Measurements from ENCODE around the gene USP48.

- no peak for TF ChIP-seq CTCF (IDR thresholded peaks at IDR 0.05; ENCODE audit: insufficient read depth, low read length, poor library complexity, severe bottlenecking)
- no peak for TF ChIP-seq EZH2phosphoT487 (conservative IDR thresholded peaks at IDR 0.05; ENCODE audit: low read length)
Measured at GRCh38 chr1:21670956-21671902, 111.7 kb downstream of the USP48 start.
